Activated CD4-positive, CD25-positive, alpha-beta regulatory T cell treated with anti-CD3 and anti-CD28 coated beads, Interleukin-2, amount 50 U/mL, for 16 hours (primary cell): ENCODE measurements around the gene SOCS2.
"Not testable (repeated sequence)": the region's sequence is repeated elsewhere in the genome, so short reads cannot be mapped to it uniquely, and the experiment has no call there.

Experiments
- DNase-seq: peaks from one replicate; pipeline ENCODE4 v3.0.0-alpha.2; 2020; ENCODE audit warnings: low read depth, low spot score

SOCS2 gene, protein sequence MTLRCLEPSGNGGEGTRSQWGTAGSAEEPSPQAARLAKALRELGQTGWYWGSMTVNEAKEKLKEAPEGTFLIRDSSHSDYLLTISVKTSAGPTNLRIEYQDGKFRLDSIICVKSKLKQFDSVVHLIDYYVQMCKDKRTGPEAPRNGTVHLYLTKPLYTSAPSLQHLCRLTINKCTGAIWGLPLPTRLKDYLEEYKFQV

GRCh38 chr12:93571925-93572711, at the start of gene SOCS2:
TSS of gene SOCS2 (plus strand) at chr12:93572675. CDS start at chr12:93572898, 223 bp downstream.
- DNase-seq: no peak

DNA sequence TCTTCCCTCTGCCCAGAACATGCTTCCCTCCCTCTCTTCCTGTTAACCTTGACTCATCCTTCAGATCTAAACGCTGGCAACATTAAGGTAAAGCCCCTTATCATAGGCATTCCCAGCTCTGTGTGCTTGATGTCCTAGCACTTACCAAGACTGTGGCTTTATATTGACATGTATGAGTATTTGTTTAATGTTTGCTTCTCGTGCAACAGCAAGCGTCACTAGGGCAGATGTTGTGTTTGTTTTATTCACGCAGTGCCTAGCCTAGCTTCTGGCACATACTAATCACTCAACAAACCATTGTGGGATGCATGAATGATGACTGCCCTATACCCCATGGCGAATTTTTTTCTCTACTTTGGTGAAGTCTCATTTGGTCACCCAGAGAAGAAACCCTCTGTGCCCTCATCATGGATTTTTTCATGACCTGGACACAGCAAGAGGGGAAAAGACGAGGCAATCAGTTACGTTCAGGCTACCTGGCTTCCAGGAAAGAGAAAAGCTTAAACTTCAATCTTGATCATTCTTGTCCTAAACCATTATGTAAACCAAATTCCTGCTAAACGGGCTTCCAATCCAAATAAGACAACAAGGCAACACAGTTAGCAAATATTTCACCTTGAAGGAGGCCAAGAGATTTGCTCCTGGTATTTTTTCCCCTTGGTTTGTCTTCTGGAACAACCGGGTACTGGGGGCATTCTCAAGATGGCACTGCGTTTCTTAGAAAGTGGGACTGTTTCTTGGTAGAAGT, 47.9 kb upstream of the SOCS2 start:
- DNase-seq: no peak

- DNase-seq: no peak
Observed at GRCh38 chr12:93526786-93527428, 45.6 kb upstream of the SOCS2 start.

DNA sequence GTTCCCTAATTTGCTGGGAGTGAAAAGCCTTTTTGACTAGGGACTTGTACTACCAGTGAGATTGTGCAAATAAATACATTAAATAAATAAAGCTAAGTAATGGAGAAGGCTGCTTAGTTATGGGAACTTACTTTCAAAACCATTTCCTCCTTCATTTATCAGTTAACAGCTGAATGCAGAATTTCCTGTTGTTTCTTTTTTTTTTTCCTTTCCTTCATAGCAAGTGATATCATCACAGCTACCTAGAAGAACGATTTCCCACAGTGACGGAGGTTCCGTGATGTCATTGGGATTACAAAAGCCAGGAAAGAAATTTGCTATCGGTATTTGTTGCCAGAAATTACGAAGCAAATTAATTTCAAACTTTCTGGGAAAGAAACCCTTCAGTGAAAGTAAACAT, 42.1 kb upstream of the SOCS2 start:
- DNase-seq: no peak

GRCh38 chr12:93533310-93533709, 39.2 kb upstream of the SOCS2 start:
- no peak for DNase-seq

GRCh38 chr12:93536111-93536765, 36.2 kb upstream of the SOCS2 start:
- DNase-seq: no peak

- no peak for DNase-seq
Observed at GRCh38 chr12:93536766-93537488, 35.5 kb upstream of the SOCS2 start.

- no peak for DNase-seq
Observed at GRCh38 chr12:93537769-93538168, 34.7 kb upstream of the SOCS2 start.

- DNase-seq: no peak
Observed at GRCh38 chr12:93539821-93540220, 32.7 kb upstream of the SOCS2 start.

DNA sequence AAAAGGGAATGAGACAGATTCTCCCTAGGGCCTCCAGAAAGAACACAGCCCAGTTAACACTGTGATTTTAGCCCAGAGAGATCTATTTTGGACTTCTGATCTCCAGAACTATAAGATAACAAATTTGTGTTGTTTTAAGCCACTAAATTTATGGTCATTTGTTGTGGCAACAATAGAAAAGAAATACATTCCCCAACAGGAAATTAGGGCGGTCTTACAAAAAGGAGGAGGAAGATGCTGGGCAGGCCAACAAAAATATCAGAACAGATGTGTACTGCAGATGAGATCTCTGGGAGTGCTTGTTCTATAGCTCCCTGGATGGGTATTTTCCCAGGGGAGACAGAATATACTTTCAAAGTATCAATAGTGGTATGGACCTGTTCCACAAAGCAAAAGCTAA, 32.0 kb upstream of the SOCS2 start:
- DNase-seq: no peak

DNA sequence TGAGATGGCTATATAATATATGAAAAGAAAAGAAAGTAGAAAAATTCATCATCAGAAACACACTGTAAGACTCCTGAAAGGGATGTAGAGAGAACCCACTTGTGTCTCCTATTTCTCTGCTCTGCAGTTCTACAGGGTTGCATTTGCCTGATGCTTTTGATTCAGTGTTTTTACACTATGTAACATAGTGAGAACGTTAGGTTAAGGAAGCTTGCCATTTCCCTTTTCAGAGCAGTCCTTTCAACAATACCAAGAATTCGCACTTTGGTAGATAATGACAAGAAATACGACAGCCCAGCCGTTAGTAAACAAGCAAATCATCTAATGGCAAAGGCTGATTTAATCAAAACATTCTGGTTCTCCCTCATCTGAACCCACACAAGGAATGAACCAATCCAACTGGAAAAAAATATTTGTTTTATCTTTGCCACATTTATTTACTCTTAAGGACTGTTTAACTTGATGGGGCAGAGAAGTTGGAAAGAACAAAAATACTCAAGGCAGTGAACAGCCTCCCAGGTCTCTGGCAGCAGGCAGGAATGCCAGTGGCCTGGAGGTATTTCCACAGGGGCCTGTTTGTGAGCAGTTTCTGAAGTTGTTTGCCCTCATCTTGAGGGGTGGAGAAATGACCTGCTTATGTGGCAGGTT, 30.8 kb upstream of the SOCS2 start:
- no peak for DNase-seq

DNA sequence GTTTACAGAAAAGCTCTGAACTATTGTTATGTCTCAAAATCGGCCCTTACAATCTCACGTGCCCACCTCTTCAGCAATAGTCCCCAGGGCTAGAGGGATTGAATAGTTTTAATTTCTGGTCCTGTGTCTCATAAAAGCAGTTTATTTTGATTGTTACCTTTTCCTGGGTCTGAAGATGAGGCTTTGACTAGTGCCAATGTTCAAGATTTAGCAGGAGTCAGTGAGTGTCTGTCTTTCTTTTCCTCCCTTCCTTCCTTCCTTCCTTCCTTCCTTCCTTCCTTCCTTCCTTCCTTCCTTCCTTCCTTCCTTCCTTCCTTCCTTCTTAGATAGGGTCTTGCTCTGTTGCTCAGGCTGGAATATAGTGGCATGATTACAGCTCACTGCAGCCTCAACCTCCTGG, 24.7 kb upstream of the SOCS2 start:
- DNase-seq: no peak

GRCh38 chr12:93549174-93549573, 23.3 kb upstream of the SOCS2 start:
- no peak for DNase-seq

- no peak for DNase-seq
Observed at GRCh38 chr12:93550748-93551611, 21.5 kb upstream of the SOCS2 start.

DNA sequence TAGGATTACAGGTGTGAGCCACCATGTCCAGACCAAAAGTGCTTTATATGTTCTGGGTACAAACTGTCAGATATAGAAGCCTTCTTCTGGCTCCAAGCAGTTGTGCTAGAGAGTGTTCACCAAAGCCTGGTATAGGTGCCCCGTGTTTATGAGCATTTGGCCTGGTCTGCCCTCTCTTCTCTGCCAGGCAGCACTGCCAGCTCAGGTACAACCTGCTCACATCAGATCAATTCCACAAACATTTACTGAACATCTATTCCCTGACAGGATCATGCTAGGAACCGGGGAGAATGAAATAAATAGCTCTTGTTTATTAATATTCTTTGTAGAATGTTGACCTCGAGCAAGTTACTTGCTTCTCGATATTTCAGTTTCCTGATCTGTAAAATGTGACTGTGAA, 20.0 kb upstream of the SOCS2 start:
- DNase-seq: no peak

DNA sequence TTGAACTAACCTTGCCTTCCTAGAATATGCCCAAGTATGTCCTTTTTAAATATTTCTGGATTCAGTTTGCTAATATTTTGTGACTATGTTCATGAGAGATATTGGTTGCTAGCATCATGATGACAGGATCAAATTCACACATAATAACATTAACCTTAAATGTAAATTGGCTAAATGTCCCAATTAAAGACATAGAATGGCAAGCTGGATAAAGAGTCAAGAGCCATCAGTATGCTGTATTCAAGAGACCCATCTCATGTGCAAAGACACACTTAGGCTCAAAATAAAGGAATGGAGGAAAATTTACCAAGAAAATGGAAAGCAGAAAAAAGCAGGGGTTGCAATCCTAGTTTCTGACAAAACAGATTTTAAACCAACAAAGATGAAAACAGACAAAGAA, 14.6 kb upstream of the SOCS2 start:
- DNase-seq: not testable (repeated sequence)

DNA sequence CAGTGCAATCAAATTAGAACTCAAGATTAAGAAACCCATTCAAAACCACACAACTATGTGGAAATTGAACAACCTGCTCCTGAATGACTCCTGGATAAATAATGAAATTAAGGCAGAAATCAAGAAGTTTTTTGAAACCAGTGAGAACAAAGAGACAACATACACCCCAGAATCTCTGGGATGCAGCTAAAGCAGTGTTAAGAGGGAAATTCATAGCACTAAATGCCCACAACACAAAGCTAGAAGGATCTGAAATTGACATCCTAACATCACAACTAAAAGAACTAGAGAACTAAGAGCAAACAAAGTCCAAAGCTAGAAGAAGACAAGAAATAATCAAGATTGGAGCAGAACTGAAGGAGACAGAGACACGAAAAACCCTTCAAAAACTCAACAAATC, 13.8 kb upstream of the SOCS2 start:
- DNase-seq: not testable (repeated sequence)

GRCh38 chr12:93563807-93564538, 8.5 kb upstream of the SOCS2 start:
- no peak for DNase-seq

DNA sequence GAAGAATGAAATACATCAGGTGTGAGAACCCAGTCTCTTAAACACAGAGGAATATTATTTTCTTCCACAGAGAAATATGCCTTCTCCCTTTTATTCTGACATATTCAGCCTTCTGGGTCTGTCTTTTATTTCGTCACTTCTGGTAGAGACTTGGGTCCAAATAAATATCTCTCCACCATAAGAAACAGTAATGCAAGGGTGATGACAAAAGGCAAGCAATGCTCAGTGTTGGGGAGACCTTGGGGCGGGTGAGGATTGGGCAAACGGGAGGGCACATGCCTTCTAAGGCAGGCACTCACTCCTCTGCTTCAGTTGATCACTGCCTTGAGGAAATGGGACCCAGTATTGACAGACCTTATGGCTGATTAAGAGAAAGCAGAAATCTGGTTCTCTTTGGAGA, 6.7 kb upstream of the SOCS2 start:
- DNase-seq: no peak
